GM21737 (cell line): ENCODE results near the gene FES.
"Not testable (repeated sequence)": the region's sequence is repeated elsewhere in the genome, so short reads cannot be mapped to it uniquely, and the experiment has no call there.

Experiments
- ATAC-seq: cut with Tn5 transposase; IDR thresholded peaks from one replicate; pipeline ENCODE4 v1.9.1; 2021; ENCODE audit warnings: mild to moderate bottlenecking, moderate library complexity; ENCODE audit not compliant: unreplicated experiment

Gene FES

GRCh38 chr15:90928106-90928505 lies 43.8 kb downstream of the FES start:
- not testable (repeated sequence) for ATAC-seq

GRCh38 chr15:90929246-90930019 lies 45.1 kb downstream of the FES start:
- ATAC-seq: no peak

GRCh38 chr15:90930861-90931574 lies 46.7 kb downstream of the FES start:
- no peak for ATAC-seq

- ATAC-seq: no peak
These were observed 47.2 kb downstream of the FES start for GRCh38 chr15:90931575-90931827.

- peak; percentile 47 for ATAC-seq
These were observed 47.7 kb downstream of the FES start, which contains the start of gene HDDC3 for GRCh38 chr15:90931828-90932659. Gene HDDC3 (minus strand): TSS chr15:90932549. CDS start chr15:90932540, 9 bp downstream.

- ATAC-seq: no peak
These were observed 48.3 kb downstream of the FES start for GRCh38 chr15:90932660-90932991.

GRCh38 chr15:90933301-90933700 lies 49.0 kb downstream of the FES start:
- ATAC-seq: no peak

- peak; percentile 33 for ATAC-seq
These were observed 50.1 kb downstream of the FES start for GRCh38 chr15:90934256-90934948.

- peak; percentile 57 for ATAC-seq
These were observed 50.8 kb downstream of the FES start, which contains the start of gene UNC45A for GRCh38 chr15:90934949-90935751. Gene UNC45A (plus strand): TSS chr15:90935285. CDS start chr15:90935325, 40 bp downstream.

GRCh38 chr15:90936823-90937222 lies 52.5 kb downstream of the FES start:
- no peak for ATAC-seq

GRCh38 chr15:90938261-90938660 lies 54.0 kb downstream of the FES start:
- ATAC-seq: no peak

GRCh38 chr15:90939756-90940155 lies 55.5 kb downstream of the FES start:
- no peak for ATAC-seq

- ATAC-seq: no peak
These were observed 56.7 kb downstream of the FES start for GRCh38 chr15:90941038-90941437.

- ATAC-seq: no peak
These were observed 58.2 kb downstream of the FES start for GRCh38 chr15:90942354-90943120.

GRCh38 chr15:90945091-90945490 lies 60.8 kb downstream of the FES start:
- ATAC-seq: no peak
